Heart left ventricle (tissue), 16 donors: ENCODE results near the gene CES4A. TPM values are rescaled to one million over a fixed set of nuclear protein-coding genes. Genes with fewer than 3 reads are reported as not detected.
A peak's percentile ranks its signal among the peaks of the same experiment; 100 is the strongest.
"Not testable (repeated sequence)": the region's sequence is repeated elsewhere in the genome, so short reads cannot be mapped to it uniquely, and the experiment has no call there.

Source experiments
- ATAC-seq, 4 donors: fragments of 200-7000 bp; cut with Tn5 transposase; one replicate each; pipeline ENCODE4 v1.9.1; 2020 to 2022; ENCODE audit warnings: moderate library complexity in 4 of 4, mild to moderate bottlenecking in 3 of 4, moderate number of reproducible peaks in 1 of 4
- DNase-seq, 5 donors: peaks; one replicate each; pipeline ENCODE4 v3.0.0-alpha.2; 2020
- H3K27ac ChIP-seq, 12 donors: fragments of 200-600 bp; sonication (generic) in 4 of 12; one replicate each; pipeline versions ENCODE4 v1.5.0 to v1.8.0; 2016 to 2022; ENCODE audit warnings: mild to moderate bottlenecking in 2 of 12
- H3K27me3 ChIP-seq, 9 donors: fragments of 200-600 bp; sonication (generic) in 2 of 9; one replicate each; pipeline versions ENCODE4 v1.5.1 to v1.8.0; 2016 to 2022; ENCODE audit warnings: mild to moderate bottlenecking in 3 of 9
- H3K36me3 ChIP-seq, 9 donors: fragments of 200-600 bp; sonication (generic) in 2 of 9; one replicate each; pipeline versions ENCODE4 v1.5.0 to v1.8.0; 2018 to 2022; ENCODE audit warnings: mild to moderate bottlenecking in 2 of 9
- H3K4me1 ChIP-seq, 12 donors: fragments of 200-600 bp; sonication (generic) in 4 of 12; one replicate each; pipeline versions ENCODE4 v1.5.0 to v1.8.0; 2016 to 2022; ENCODE audit warnings: mild to moderate bottlenecking in 3 of 12
- H3K4me3 ChIP-seq, 12 donors: fragments of 200-600 bp; sonication (generic) in 4 of 12; one replicate each; pipeline versions ENCODE4 v1.5.0 to v1.8.0; 2017 to 2022; ENCODE audit warnings: mild to moderate bottlenecking in 9 of 12, moderate library complexity in 4 of 12
- H3K9me3 ChIP-seq, 12 donors: fragments of 200-600 bp; sonication (generic) in 4 of 12; one replicate each; pipeline versions ENCODE4 v1.5.0 to v1.8.0; 2016 to 2022; ENCODE audit warnings: mild to moderate bottlenecking in 1 of 12
- CTCF ChIP-seq, 12 donors: fragments of 200-600 bp; sonication (generic) in 4 of 12; IDR thresholded peaks; one replicate each; pipeline versions ENCODE4 v1.5.0 to v1.8.0; 2018 to 2022; ENCODE audit warnings: antibody characterized with exemption in 12 of 12, mild to moderate bottlenecking in 5 of 12
- POLR2A ChIP-seq, 2 donors: fragments of 450-650 bp; IDR thresholded peaks; one replicate each; pipeline ENCODE4 v1.6.1; 2017; ENCODE audit warnings: antibody characterized with exemption in 2 of 2, mild to moderate bottlenecking in 2 of 2, moderate library complexity in 2 of 2
- WGBS, 4 donors: extraction: QIAGEN DNeasy Blood & Tissue Kit in 2 of 4; methylation state at CpG; one replicate each; pipeline versions ENCODE4 v1.1.5 to v1.1.7; 2013 to 2018; 5-methylcytosine and 5-hydroxymethylcytosine counted together
- intact Hi-C, 10 donors: fragments of 100-400 bp; cut with DNase I; formaldehyde crosslinking; loops; one replicate each; pipeline versions ENCODE4 v1.11.1 to v1.14.2; 2022
- polyA plus RNA-seq, 2 donors: library from polyadenylated mRNA; stranded (reverse); fragments of 200-250 nt; gene quantifications; one replicate each; pipeline ENCODE4 v1.2.3, GENCODE V29; 2013
- total RNA-seq, 9 donors: library from RNA; depleted of rRNA in 2 of 9; stranded (reverse); fragments of >200 nt in 2 of 9; fragmentation: NEBNext Ultra II Directional in 3 of 9; extraction: Animal tissue kit (Norgen Biotek cat#: 25700) in 3 of 9; gene quantifications; one replicate each; pipeline versions ENCODE4 v1.1.0 to v1.2.4, GENCODE V29; 2016 to 2023
- donor health status: ischemic (EF 13 %, LVEDD 7.1; RV severe dilation, severe dysfunction).
- donor health status: healthy with polysubstance abuse.
- donor health status: DM: no; HTN: yes; CAD: no.
- donor health status: DM: no; HTN: no; CAD: no.
- donor health status: ischemic (EF 25% LVEDD 6.9; RV normal size, moderate dysfunction).
- donor health status: ischemic (EF 25% LVEDD 5.7; RV mildly dilated, moderate dysfunction).
- donor health status: healthy.
- donor health status: DM: yes; HTN: yes; CAD: no.
- donor health status: ischemic (EF 35%, LVEDD 5.7; RV mildly dilated, moderate dysfunction).
- donor health status: nonischemic (EF 11% LVEDD 7.7; RV severe dilation, severe dysfunction).
- donor health status: DM: yes; HTN: yes; CAD: no.
- donor health status: PGD.
- donor health status: ischemic (EF 29% LVEDD 5.4; RV normal size, mild dysfunction).
- donor health status: nonischemic (EF 23%, LVEDD 6.1; RV moderate dilation, normal function).

CES4A gene
- total and polyA plus RNA-seq, 11 donors: 3.5 to 26.8 (median 8.1) TPM

- no peak overlapping the region for H3K27ac ChIP-seq
- no peak overlapping the region for H3K4me3 ChIP-seq
- DNase-seq (no peak), ATAC-seq (no peak)
- H3K36me3 ChIP-seq: peaks cover 0 to 59% (median 33%) of the 10 kb centered on the region in 9 donors
- no peaks in the 10 kb centered on the region for H3K9me3 ChIP-seq
- peaks cover 0 to 49% (median 12%) of the 10 kb centered on the region in 12 donors for H3K4me1 ChIP-seq
- no peaks in the 10 kb centered on the region for H3K27me3 ChIP-seq
- intact Hi-C loops: loop anchor here in 2 of 10 donors (10.0 kb wide), 2 partner anchors 55 to 75 kb away; no protein-coding TSS in a partner anchor
- WGBS, 4 donors: 90 to 94% (median 93%) methylated on average over 2 of the region's 2 CpGs
- TF ChIP-seq POLR2A (IDR thresholded peaks at IDR 0.05) (no peak), CTCF (IDR thresholded peaks at IDR 0.05) (no peak)
These were observed 51.1 kb downstream of the CES4A start for GRCh38 chr16:67039260-67040020.

GRCh38 chr16:67040166-67040565 is 51.8 kb downstream of the CES4A start:
- intact Hi-C loops: no loop called here
- 79 to 88% (median 84%) methylated on average over 2 of the region's 2 CpGs for WGBS, 4 donors

GRCh38 chr16:67040906-67041305 is 52.5 kb downstream of the CES4A start:
- H3K9me3 ChIP-seq: no peaks in the 10 kb centered on the region
- no peak overlapping the region for H3K4me3 ChIP-seq
- H3K36me3 ChIP-seq: peaks cover 0 to 72% (median 33%) of the 10 kb centered on the region in 9 donors
- ATAC-seq (no peak), DNase-seq (no peak)
- no peaks in the 10 kb centered on the region for H3K27me3 ChIP-seq
- TF ChIP-seq CTCF (IDR thresholded peaks at IDR 0.05) (no peak), POLR2A (IDR thresholded peaks at IDR 0.05) (no peak)
- H3K4me1 ChIP-seq: peaks cover 0 to 35% (median under 1%) of the 10 kb centered on the region in 12 donors
- WGBS, 4 donors: 80 to 87% (median 83%) methylated on average over 2 of the region's 2 CpGs
- intact Hi-C loops: no loop called here
- no peak overlapping the region for H3K27ac ChIP-seq

More at GRCh38 chr16:67040166-67040565, 51.8 kb downstream of the CES4A start:
- Histone ChIP-seq H3K27ac (no peak overlapping the region), H3K27me3 (no peaks in the 10 kb centered on the region), H3K36me3 (peaks cover 0 to 66% (median 33%) of the 10 kb centered on the region in 9 donors), H3K4me3 (no peak overlapping the region), H3K9me3 (no peaks in the 10 kb centered on the region), H3K4me1 (peaks cover 0 to 42% (median 5%) of the 10 kb centered on the region in 12 donors)
- TF ChIP-seq CTCF (IDR thresholded peaks at IDR 0.05) (no peak), POLR2A (IDR thresholded peaks at IDR 0.05) (no peak)
- ATAC-seq (no peak), DNase-seq (no peak)

GRCh38 chr16:67041520-67041919 is 53.1 kb downstream of the CES4A start:
- peaks cover 0 to 29% (median 0%) of the 10 kb centered on the region in 12 donors for H3K4me1 ChIP-seq
- ATAC-seq, H3K27me3 ChIP-seq, H3K27ac ChIP-seq, H3K4me3 ChIP-seq, DNase-seq, H3K9me3 ChIP-seq, intact Hi-C loops: not testable (repeated sequence)
- H3K36me3 ChIP-seq: peaks cover 0 to 76% (median 34%) of the 10 kb centered on the region in 9 donors
- TF ChIP-seq CTCF (IDR thresholded peaks at IDR 0.05): peak in 1 of 12 donors; percentile 14
- WGBS, 4 donors: 89 to 96% (median 94%) methylated on average over 4 of the region's 4 CpGs
